H9 (cell line): ENCODE data around the gene NDUFA11. TPM values are rescaled to one million over a fixed set of nuclear protein-coding genes. Genes with fewer than 3 reads are reported as not detected.
A peak's percentile ranks its signal among the peaks of the same experiment; 100 is the strongest.

Experiments used
- DNase-seq: peaks from one replicate; pipeline ENCODE4 v3.0.0-alpha.2; 2017
- H2AFZ ChIP-seq: one replicate; pipeline ENCODE4 v1.6.1; 2013; ENCODE audit warnings: mild to moderate bottlenecking, low read length, control low read depth, moderate library complexity
- H2AK5ac ChIP-seq: 2 replicates; pipeline ENCODE4 v1.6.1; 2013; ENCODE audit warnings: low read length, control low read depth, mixed read lengths; ENCODE audit not compliant: insufficient read length
- H2BK120ac ChIP-seq: one replicate; pipeline ENCODE4 v1.6.1; 2013; ENCODE audit warnings: low read depth, mild to moderate bottlenecking, low read length, control low read depth, inconsistent platforms; ENCODE audit not compliant: poor library complexity, severe bottlenecking
- H2BK12ac ChIP-seq: 2 replicates; pipeline ENCODE4 v1.6.1; 2013; ENCODE audit warnings: low read length, control low read depth, mixed read lengths, low read depth; ENCODE audit not compliant: insufficient read length
- H2BK15ac ChIP-seq: 2 replicates; pipeline ENCODE4 v1.6.1; 2013; ENCODE audit warnings: low read depth, low read length, control low read depth
- H2BK20ac ChIP-seq: one replicate; pipeline ENCODE4 v1.6.1; 2013; ENCODE audit warnings: low read depth, mild to moderate bottlenecking, low read length, control low read depth, inconsistent platforms; ENCODE audit not compliant: poor library complexity, severe bottlenecking
- H2BK5ac ChIP-seq: 2 replicates; pipeline ENCODE4 v1.6.1; 2013; ENCODE audit warnings: low read length, control low read depth, mixed read lengths; ENCODE audit not compliant: insufficient read length
- H3K14ac ChIP-seq: 2 replicates; pipeline ENCODE4 v1.6.1; 2013; ENCODE audit warnings: low read length, control low read depth; ENCODE audit not compliant: insufficient read depth
- H3K18ac ChIP-seq: 2 replicates; pipeline ENCODE4 v1.6.1; 2013; ENCODE audit warnings: low read depth, mild to moderate bottlenecking, mixed read lengths, low read length, control low read depth; ENCODE audit not compliant: insufficient read length
- H3K23ac ChIP-seq: 2 replicates; pipeline ENCODE4 v1.6.1; 2013; ENCODE audit warnings: low read length, control low read depth, mixed read lengths, low read depth; ENCODE audit not compliant: insufficient read length
- H3K23me2 ChIP-seq: 2 replicates; pipeline ENCODE4 v1.6.1; 2013; ENCODE audit warnings: low read depth, mild to moderate bottlenecking, mixed read lengths, low read length, control low read depth; ENCODE audit not compliant: insufficient read length, poor library complexity, severe bottlenecking
- H3K27ac ChIP-seq: 2 replicates; pipeline ENCODE4 v1.5.1; 2013; ENCODE audit warnings: low read length, control low read depth, mixed read lengths, low read depth; ENCODE audit not compliant: insufficient read length
- H3K27me3 ChIP-seq: 2 replicates; pipeline ENCODE4 v1.6.1; 2013; ENCODE audit warnings: low read length, control low read depth, inconsistent platforms; ENCODE audit not compliant: insufficient read depth
- H3K4ac ChIP-seq: 2 replicates; pipeline ENCODE4 v1.6.1; 2013; ENCODE audit warnings: low read depth, mild to moderate bottlenecking, control low read depth, inconsistent platforms, low read length, moderate library complexity
- H3K4me1 ChIP-seq: 2 replicates; pipeline ENCODE4 v1.6.1; 2013; ENCODE audit warnings: low read length, control low read depth, inconsistent platforms; ENCODE audit not compliant: insufficient read depth
- H3K4me2 ChIP-seq: 2 replicates; pipeline ENCODE4 v1.6.1; 2013; ENCODE audit warnings: low read length, control low read depth, mixed read lengths; ENCODE audit not compliant: insufficient read length, insufficient read depth
- H3K56ac ChIP-seq: 2 replicates; pipeline ENCODE4 v1.6.1; 2013; ENCODE audit warnings: low read depth, mild to moderate bottlenecking, mixed read lengths, low read length, control low read depth; ENCODE audit not compliant: insufficient read length
- H3K79me1 ChIP-seq: 2 replicates; pipeline ENCODE4 v1.6.1; 2013; ENCODE audit warnings: low read depth, mild to moderate bottlenecking, moderate library complexity, low read length, control low read depth, inconsistent platforms; ENCODE audit not compliant: insufficient read depth, poor library complexity, severe bottlenecking
- H3K79me2 ChIP-seq: 2 replicates; pipeline ENCODE4 v1.6.1; 2013; ENCODE audit warnings: low read length, control low read depth, inconsistent platforms; ENCODE audit not compliant: insufficient read depth
- H3K9ac ChIP-seq: 2 replicates; pipeline ENCODE4 v1.6.1; 2013; ENCODE audit warnings: low read length, control low read depth, mixed read lengths; ENCODE audit not compliant: insufficient read length; ENCODE audit errors: extremely low read depth
- H3K9me3 ChIP-seq: one replicate; pipeline ENCODE4 v1.6.1; 2013; ENCODE audit warnings: low read depth, low read length, inconsistent platforms; ENCODE audit not compliant: control insufficient read depth
- H3T11ph ChIP-seq: one replicate; pipeline ENCODE4 v1.6.1; 2013; ENCODE audit warnings: mild to moderate bottlenecking, low read length, control low read depth, inconsistent platforms
- H4K20me1 ChIP-seq: one replicate; pipeline ENCODE4 v1.6.1; 2013; ENCODE audit not compliant: control insufficient read depth, insufficient read length, insufficient read depth
- H4K5ac ChIP-seq: 2 replicates; pipeline ENCODE4 v1.6.1; 2013; ENCODE audit warnings: low read depth, mild to moderate bottlenecking, mixed read lengths, low read length, control low read depth; ENCODE audit not compliant: insufficient read length
- H4K8ac ChIP-seq: replicated peaks from 2 replicates; pipeline ENCODE4 v1.6.1; 2013; ENCODE audit warnings: low read length, control low read depth, mixed read lengths, low read depth; ENCODE audit not compliant: insufficient read length
- H4K91ac ChIP-seq: 2 replicates; pipeline ENCODE4 v1.6.1; 2013; ENCODE audit warnings: low read depth, mild to moderate bottlenecking, moderate library complexity, mixed read lengths, low read length, control low read depth; ENCODE audit not compliant: insufficient read length
- H3K27ac Mint-ChIP-seq, 3 experiments: 2 replicates in 2 of 3; 3 replicates in 1 of 3; pipeline ENCODE4 v1.8.0; 2020 to 2021; ENCODE audit warnings: mixed read lengths in 3 of 3, mild to moderate bottlenecking in 1 of 3, moderate library complexity in 1 of 3
- H3K27me3 Mint-ChIP-seq: 2 replicates; pipeline ENCODE4 v1.8.0; 2021; ENCODE audit warnings: low read depth, mild to moderate bottlenecking, moderate library complexity, mixed read lengths
- H3K36me3 Mint-ChIP-seq, 3 experiments: 2 replicates in 2 of 3; 3 replicates in 1 of 3; pipeline ENCODE4 v1.8.0; 2020 to 2021; ENCODE audit warnings: low read depth in 3 of 3, mixed read lengths in 3 of 3; ENCODE audit not compliant: insufficient read depth in 1 of 3
- H3K4me1 Mint-ChIP-seq, 2 experiments: 2 replicates each; pipeline ENCODE4 v1.8.0; 2020; ENCODE audit warnings: mixed read lengths in 2 of 2
- H3K4me3 Mint-ChIP-seq, 2 experiments: 2 replicates in 1 of 2; 3 replicates in 1 of 2; pipeline ENCODE4 v1.8.0; 2020 to 2021; ENCODE audit warnings: mild to moderate bottlenecking in 2 of 2, mixed read lengths in 2 of 2, moderate library complexity in 1 of 2
- H3K9me3 Mint-ChIP-seq, 2 experiments: 2 replicates in 1 of 2; 3 replicates in 1 of 2; pipeline ENCODE4 v1.8.0; 2020; ENCODE audit warnings: mild to moderate bottlenecking in 2 of 2, mixed read lengths in 2 of 2, moderate library complexity in 1 of 2
- CTCF ChIP-seq: fragments of 200-600 bp; sonication (generic); conservative IDR thresholded peaks from 3 replicates; pipeline ENCODE4 v1.8.0; 2021; ENCODE audit warnings: antibody characterized with exemption, mild to moderate bottlenecking
- WGBS: extraction: QIAGEN DNeasy Blood & Tissue Kit; methylation state at CpG from one replicate; pipeline ENCODE4 v1.1.7; 2013; ENCODE audit warnings: missing lambda C conversion rate, low lambda C conversion rate, mixed read lengths; ENCODE audit not compliant: insufficient read length; ENCODE audit errors: extremely low coverage; 5-methylcytosine and 5-hydroxymethylcytosine counted together
- total RNA-seq: library from RNA; stranded (reverse); gene quantifications from 2 replicates; pipeline ENCODE4 v1.2.1, GENCODE V29; 2021

The NDUFA11 gene
- total RNA-seq, 1 experiment from 2014 or later, result 282 TPM

GRCh38 chr19:5951338-5951861 is 47.8 kb upstream of the NDUFA11 start:
- Histone ChIP-seq H4K5ac (no peak overlapping the region), H3K23me2 (no peaks in the 10 kb centered on the region), H2BK20ac (no peak overlapping the region), H3K79me2 (peaks cover 3% of the 10 kb centered on the region; the same call in 1 of the 2 replicates), H3K56ac (no peak overlapping the region), H2AFZ (no peak overlapping the region), H3K18ac (no peak overlapping the region), H3K4me2 (peak overlapping the region; percentile 19), H3K79me1 (peaks cover 10% of the 10 kb centered on the region), H3K9ac (no peak overlapping the region), H3K4me1 (peaks cover 27% of the 10 kb centered on the region), H3K27me3 (no peaks in the 10 kb centered on the region), H2BK12ac (no peak overlapping the region), H3K14ac (no peak overlapping the region; the same call in 1 of the 2 replicates), H4K20me1 (no peaks in the 10 kb centered on the region), H3K4ac (no peak overlapping the region), H3K27ac (no peak overlapping the region), H2BK120ac (no peak overlapping the region), H3K9me3 (no peaks in the 10 kb centered on the region), H2BK15ac (no peak overlapping the region), H4K8ac (no peak overlapping the region), H3T11ph (no peak overlapping the region), H4K91ac (no peak overlapping the region), H2AK5ac (no peak overlapping the region), H3K23ac (no peak overlapping the region), H2BK5ac (no peak overlapping the region)
- peaks cover 84 to 87% of the 10 kb centered on the region in 2 experiments for H3K4me1 Mint-ChIP-seq
- peaks cover 1% of the 10 kb centered on the region; the same call in 1 of the 2 replicates for H3K27me3 Mint-ChIP-seq
- peaks cover 2 to 13% (median 4%) of the 10 kb centered on the region in 3 experiments; a peak in 6 of 7 replicates for H3K36me3 Mint-ChIP-seq
- WGBS, result no CpG with 5 or more reads among the region's 19 CpGs
- H3K9me3 Mint-ChIP-seq, result no peaks in the 10 kb centered on the region
- H3K27ac Mint-ChIP-seq, result peak overlapping the region in 2 of 3 experiments; percentile 40 to 78; a peak in 3 of 7 replicates
- peak overlapping the region in 1 of 2 experiments; percentile 63; a peak in 4 of 5 replicates for H3K4me3 Mint-ChIP-seq
- TF ChIP-seq CTCF, result no peak
- peak; percentile 46 for DNase-seq
